ENCODE results near the gene SPRYD7.

GRCh38 chr13:49878682-49879081 is 57.5 kb downstream of the SPRYD7 start:
- TF ChIP-seq CTCF (optimal IDR thresholded peaks at IDR 0.05 in 1 of 3, IDR thresholded peaks at IDR 0.05 in 1 of 3, conservative IDR thresholded peaks at IDR 0.05 in 1 of 3; ENCODE audit: extremely low read depth in 1 of 3, insufficient read depth in 2 of 3, low read length in 3 of 3) (no peak), EZH2 (IDR thresholded peaks at IDR 0.05; ENCODE audit: low read length) (no peak)

All from keratinocyte (primary cell).